GM12801 (cell line): ENCODE data around the gene LANCL3.

ENCODE experiments used
- CTCF ChIP-seq: IDR thresholded peaks from one replicate; pipeline ENCODE4 v1.5.1; 2011; ENCODE audit warnings: control low read depth; ENCODE audit not compliant: insufficient read length; ENCODE audit errors: extremely low read depth

LANCL3 gene

GRCh38 chrX:37580080-37580479 lies 8.6 kb downstream of the LANCL3 start:
- TF ChIP-seq CTCF: no peak

- no peak for TF ChIP-seq CTCF
Measured at GRCh38 chrX:37590047-37590446, 18.6 kb downstream of the LANCL3 start.

- no peak for TF ChIP-seq CTCF
Measured at GRCh38 chrX:37594755-37595382, 23.4 kb downstream of the LANCL3 start.

- no peak for TF ChIP-seq CTCF
Measured at GRCh38 chrX:37599729-37600128, 28.3 kb downstream of the LANCL3 start.

GRCh38 chrX:37603938-37604409 lies 32.5 kb downstream of the LANCL3 start:
- TF ChIP-seq CTCF: no peak

GRCh38 chrX:37607243-37607642 lies 35.8 kb downstream of the LANCL3 start:
- TF ChIP-seq CTCF: no peak

- TF ChIP-seq CTCF: no peak
Measured at GRCh38 chrX:37608156-37608555, 36.7 kb downstream of the LANCL3 start.
